Astrocyte of the spinal cord (primary cell): ENCODE measurements around the gene SCAMP2.
"Not testable (repeated sequence)": the region's sequence is repeated elsewhere in the genome, so short reads cannot be mapped to it uniquely, and the experiment has no call there.

Source experiments
- DNase-seq: peaks from one replicate; pipeline ENCODE4 v3.0.0; 2011; ENCODE audit warnings: low read depth, low spot score
- H3K4me3 ChIP-seq: 2 replicates; pipeline ENCODE4 v1.5.1; 2011; ENCODE audit warnings: low read depth, mild to moderate bottlenecking, low read length, moderate library complexity
- CTCF ChIP-seq: IDR thresholded peaks from 2 replicates; pipeline ENCODE4 v1.5.1; 2012; ENCODE audit warnings: low read depth, mild to moderate bottlenecking, low read length, inconsistent platforms
- in situ Hi-C: cut with HindIII; loops from 2 replicates; pipeline ENCODE4 v1.10.0; 2017; ENCODE audit warnings: low sequenced_read_pairs

SCAMP2 gene

GRCh38 chr15:74891469-74891868 lies 18.3 kb upstream of the SCAMP2 start:
- no peak overlapping the region for H3K4me3 ChIP-seq
- TF ChIP-seq CTCF, result no peak

GRCh38 chr15:74890665-74890960 lies 17.4 kb upstream of the SCAMP2 start:
- DNase-seq, result no peak
- no peak for TF ChIP-seq CTCF
- peak overlapping the region; percentile 92 for H3K4me3 ChIP-seq
- in situ Hi-C loops, result no loop called here

More at GRCh38 chr15:74891469-74891868, 18.3 kb upstream of the SCAMP2 start:
- no peak for DNase-seq
- in situ Hi-C loops, result no loop called here

GRCh38 chr15:74889883-74890664 lies 16.9 kb upstream of the SCAMP2 start, which contains the start of gene MPI:
MPI (plus strand) TSS chr15:74890042; CDS start chr15:74890074, 32 bp downstream.
- in situ Hi-C loops, result no loop called here
- no peak for TF ChIP-seq CTCF
- peak; percentile 80 for DNase-seq
- peak within 1 kb of the TSS; percentile 92 for H3K4me3 ChIP-seq

GRCh38 chr15:74889390-74889882 lies 16.3 kb upstream of the SCAMP2 start:
- in situ Hi-C loops, result no loop called here
- TF ChIP-seq CTCF, result no peak
- no peak for DNase-seq
- H3K4me3 ChIP-seq, result peak overlapping the region; percentile 92

- DNase-seq, result no peak
- TF ChIP-seq CTCF, result no peak
- H3K4me3 ChIP-seq, result no peak overlapping the region
- in situ Hi-C loops, result no loop called here
Measured at GRCh38 chr15:74888716-74889115, 15.6 kb upstream of the SCAMP2 start.

- in situ Hi-C loops, DNase-seq: not testable (repeated sequence)
Measured at GRCh38 chr15:74887537-74888193, 14.5 kb upstream of the SCAMP2 start.

GRCh38 chr15:74885461-74885860 lies 12.3 kb upstream of the SCAMP2 start:
- DNase-seq, result no peak
- in situ Hi-C loops, result no loop called here
- no peak overlapping the region for H3K4me3 ChIP-seq
- no peak for TF ChIP-seq CTCF

More at GRCh38 chr15:74887537-74888193, 14.5 kb upstream of the SCAMP2 start:
- not testable (repeated sequence) for H3K4me3 ChIP-seq
